Panc1 (cell line): ENCODE measurements around the gene PCDH1.

ENCODE experiments used
- POLR2AphosphoS5 ChIP-seq: IDR thresholded peaks from 2 replicates; pipeline ENCODE4 v1.6.1; 2012; ENCODE audit warnings: mild to moderate bottlenecking, low read depth, low read length, moderate library complexity
- SIN3A ChIP-seq: IDR thresholded peaks from 2 replicates; pipeline ENCODE4 v1.6.1; 2012; ENCODE audit warnings: low read depth, mild to moderate bottlenecking, low read length, moderate library complexity, borderline replicate concordance; ENCODE audit not compliant: insufficient read depth
- TCF7L2 ChIP-seq: IDR thresholded peaks from 2 replicates; pipeline ENCODE4 v1.6.1; 2011; ENCODE audit warnings: mild to moderate bottlenecking, low read depth, low read length, inconsistent platforms
- TF ChIP-seq, protein P1 (sequence below): fragments of 450-650 bp; IDR thresholded peaks from 2 replicates; pipeline ENCODE4 v1.5.1; 2017; ENCODE audit warnings: mild to moderate bottlenecking
- TF ChIP-seq, protein P2 (sequence below), 2 experiments: IDR thresholded peaks; 2 replicates each; pipeline ENCODE4 v1.6.1; 2011 to 2012; ENCODE audit warnings: low read depth in 2 of 2, control low read depth in 1 of 2, low read length in 1 of 2, mild to moderate bottlenecking in 1 of 2, moderate library complexity in 1 of 2; ENCODE audit not compliant: insufficient read depth in 1 of 2

DNA sequence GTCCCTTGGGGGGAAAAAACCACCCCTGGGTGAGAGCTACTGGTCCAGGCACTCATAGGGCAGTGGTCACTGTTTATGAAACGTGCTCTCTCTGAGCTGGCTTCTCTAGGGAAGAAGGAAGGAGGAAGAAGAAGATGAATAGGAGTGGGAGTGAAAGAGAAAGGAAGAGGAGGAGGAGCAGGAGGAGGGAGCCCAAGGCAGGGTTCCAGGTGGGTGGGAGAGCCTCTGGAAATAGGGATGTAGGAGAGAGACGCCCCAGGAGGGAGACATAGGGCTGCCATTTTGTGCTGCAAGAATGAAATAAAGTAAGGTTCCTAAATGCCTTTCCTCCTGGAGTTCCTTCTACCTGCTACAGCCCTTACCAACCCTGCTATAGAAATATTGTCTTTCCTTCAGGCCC lies 65.7 kb downstream of the PCDH1 start:
- TF ChIP-seq, protein P1, sequence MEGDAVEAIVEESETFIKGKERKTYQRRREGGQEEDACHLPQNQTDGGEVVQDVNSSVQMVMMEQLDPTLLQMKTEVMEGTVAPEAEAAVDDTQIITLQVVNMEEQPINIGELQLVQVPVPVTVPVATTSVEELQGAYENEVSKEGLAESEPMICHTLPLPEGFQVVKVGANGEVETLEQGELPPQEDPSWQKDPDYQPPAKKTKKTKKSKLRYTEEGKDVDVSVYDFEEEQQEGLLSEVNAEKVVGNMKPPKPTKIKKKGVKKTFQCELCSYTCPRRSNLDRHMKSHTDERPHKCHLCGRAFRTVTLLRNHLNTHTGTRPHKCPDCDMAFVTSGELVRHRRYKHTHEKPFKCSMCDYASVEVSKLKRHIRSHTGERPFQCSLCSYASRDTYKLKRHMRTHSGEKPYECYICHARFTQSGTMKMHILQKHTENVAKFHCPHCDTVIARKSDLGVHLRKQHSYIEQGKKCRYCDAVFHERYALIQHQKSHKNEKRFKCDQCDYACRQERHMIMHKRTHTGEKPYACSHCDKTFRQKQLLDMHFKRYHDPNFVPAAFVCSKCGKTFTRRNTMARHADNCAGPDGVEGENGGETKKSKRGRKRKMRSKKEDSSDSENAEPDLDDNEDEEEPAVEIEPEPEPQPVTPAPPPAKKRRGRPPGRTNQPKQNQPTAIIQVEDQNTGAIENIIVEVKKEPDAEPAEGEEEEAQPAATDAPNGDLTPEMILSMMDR: no peak
- TF ChIP-seq, protein P2, sequence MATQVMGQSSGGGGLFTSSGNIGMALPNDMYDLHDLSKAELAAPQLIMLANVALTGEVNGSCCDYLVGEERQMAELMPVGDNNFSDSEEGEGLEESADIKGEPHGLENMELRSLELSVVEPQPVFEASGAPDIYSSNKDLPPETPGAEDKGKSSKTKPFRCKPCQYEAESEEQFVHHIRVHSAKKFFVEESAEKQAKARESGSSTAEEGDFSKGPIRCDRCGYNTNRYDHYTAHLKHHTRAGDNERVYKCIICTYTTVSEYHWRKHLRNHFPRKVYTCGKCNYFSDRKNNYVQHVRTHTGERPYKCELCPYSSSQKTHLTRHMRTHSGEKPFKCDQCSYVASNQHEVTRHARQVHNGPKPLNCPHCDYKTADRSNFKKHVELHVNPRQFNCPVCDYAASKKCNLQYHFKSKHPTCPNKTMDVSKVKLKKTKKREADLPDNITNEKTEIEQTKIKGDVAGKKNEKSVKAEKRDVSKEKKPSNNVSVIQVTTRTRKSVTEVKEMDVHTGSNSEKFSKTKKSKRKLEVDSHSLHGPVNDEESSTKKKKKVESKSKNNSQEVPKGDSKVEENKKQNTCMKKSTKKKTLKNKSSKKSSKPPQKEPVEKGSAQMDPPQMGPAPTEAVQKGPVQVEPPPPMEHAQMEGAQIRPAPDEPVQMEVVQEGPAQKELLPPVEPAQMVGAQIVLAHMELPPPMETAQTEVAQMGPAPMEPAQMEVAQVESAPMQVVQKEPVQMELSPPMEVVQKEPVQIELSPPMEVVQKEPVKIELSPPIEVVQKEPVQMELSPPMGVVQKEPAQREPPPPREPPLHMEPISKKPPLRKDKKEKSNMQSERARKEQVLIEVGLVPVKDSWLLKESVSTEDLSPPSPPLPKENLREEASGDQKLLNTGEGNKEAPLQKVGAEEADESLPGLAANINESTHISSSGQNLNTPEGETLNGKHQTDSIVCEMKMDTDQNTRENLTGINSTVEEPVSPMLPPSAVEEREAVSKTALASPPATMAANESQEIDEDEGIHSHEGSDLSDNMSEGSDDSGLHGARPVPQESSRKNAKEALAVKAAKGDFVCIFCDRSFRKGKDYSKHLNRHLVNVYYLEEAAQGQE (IDR thresholded peaks at IDR 0.05; ENCODE audit: insufficient read depth in 1 of 2, low read depth in 2 of 2, low read length in 1 of 2): no peak
- no peak for TF ChIP-seq TCF7L2
- TF ChIP-seq SIN3A: no peak
- TF ChIP-seq POLR2AphosphoS5: no peak
